Middle frontal gyrus (tissue), 1 donor: ENCODE data around the gene IFT80.

Source experiments
- DNase-seq: peaks from one replicate; pipeline ENCODE4 v3.0.0-alpha.2; 2015; ENCODE audit warnings: low spot score; ENCODE audit errors: extremely low spot score

The IFT80 gene

DNA sequence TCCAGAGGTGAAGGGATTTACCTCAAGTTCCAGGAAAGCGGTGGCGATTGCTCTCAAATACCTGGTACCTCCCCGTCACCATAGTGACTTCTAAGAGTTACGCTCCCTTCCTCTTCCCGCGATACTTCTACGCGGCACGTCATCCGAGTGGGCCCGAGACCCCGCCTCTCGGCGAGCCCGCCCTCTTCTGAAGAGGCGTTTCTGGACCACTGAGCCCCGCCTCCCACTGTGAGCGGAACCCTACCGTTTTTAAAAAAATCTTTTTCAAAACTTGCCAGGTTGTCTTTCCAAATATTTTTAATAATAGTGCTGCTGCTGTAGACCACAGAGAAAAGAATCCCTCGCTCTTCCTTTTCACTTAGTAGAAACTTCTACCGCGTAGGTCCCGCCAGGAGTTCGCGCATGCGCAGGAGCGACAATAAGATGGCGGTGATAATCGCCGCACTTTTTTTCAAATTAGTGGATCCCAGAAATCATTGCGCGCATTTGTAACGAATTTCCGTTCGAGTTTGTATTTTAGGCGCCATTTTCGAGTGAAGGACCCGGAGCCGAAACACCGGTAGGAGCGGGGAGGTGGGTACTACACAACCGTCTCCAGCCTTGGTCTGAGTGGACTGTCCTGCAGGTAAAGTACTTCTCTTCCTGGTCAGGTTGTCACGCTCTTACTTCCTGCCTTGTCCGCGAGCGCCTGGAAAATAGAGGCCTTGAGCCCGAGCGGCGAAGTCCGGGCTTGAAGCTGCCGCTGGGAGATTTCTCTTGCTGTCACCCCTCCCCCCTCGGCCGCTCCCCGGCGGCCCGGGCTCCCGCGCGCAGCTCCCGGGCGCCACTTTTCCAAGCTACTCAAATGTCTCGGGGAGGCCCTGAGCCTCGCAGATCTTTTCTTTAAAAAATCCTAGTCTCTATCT is at the start of gene IFT80, which contains the start of gene SMC4:
TSS of gene IFT80 (minus strand) at position 101 of the 905 bp plus-strand sequence. CDS start 14,625 bp downstream, outside the sequence.
TSS of gene SMC4 (plus strand) at position 526 of the 905 bp plus-strand sequence. CDS start 1,177 bp downstream, outside the sequence.
- peak; percentile 89 for DNase-seq

DNA sequence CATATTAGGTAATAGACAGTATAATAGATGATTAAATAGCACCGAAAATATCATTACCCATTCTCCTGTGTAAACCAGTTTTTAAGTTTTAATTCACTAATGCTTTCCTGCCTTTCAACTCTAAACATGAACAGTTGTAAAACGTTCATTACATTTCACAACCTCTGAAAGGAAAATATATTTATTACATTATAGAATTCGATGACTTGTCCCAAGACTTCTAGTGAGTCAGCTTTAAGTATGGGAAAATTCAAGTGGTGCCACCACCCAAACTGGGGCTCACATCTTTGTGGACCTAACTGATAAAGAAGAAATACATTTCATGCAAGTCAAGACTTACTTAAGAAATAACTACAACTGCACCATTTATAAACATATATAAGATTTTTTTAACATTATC is 48.5 kb upstream of the IFT80 start:
- DNase-seq = no peak

DNA sequence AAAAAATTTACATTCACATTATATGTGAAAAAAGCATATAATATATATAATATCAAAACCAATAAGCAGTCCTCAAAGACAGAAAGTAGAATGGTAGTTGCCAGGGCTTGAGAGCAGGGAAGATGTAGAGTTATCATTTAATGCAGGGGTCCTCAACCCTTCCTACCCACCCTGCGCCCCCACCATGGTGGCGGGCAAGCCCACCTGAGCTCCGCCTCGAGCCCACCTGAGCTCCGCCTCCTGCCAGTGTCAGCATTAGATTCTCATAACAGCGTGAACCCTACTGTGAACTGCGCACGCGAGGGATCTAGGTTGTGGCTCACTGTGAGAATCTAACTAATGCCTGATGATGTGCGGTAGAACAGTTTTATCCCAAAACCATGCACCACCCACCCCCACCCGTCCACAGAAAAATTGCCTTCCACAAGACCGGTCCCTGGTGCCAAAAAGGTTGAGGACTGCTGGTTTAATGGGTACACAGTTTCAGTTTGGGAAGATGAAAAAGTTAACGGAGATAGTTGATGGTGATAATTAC is 47.6 kb upstream of the IFT80 start:
- DNase-seq = no peak

DNA sequence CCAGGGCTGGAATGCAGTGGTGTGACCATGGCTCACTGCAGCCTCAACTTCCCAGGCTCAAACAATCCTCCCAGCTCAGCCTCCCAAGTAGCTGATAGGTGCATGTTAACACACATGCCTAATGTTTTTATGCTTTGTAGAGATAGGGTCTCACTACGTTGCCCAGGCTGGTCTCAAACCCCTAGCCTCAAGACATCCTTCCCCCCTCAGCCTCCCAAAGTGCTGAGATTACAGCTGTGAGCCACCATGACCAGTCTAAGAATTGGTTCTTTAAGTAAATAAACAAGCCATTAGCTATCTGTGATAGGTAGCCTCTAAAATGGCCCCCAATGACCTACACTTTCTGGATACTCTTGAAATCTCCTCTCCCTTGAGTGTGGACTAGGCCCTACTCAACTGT is 46.8 kb upstream of the IFT80 start:
- no peak for DNase-seq

DNA sequence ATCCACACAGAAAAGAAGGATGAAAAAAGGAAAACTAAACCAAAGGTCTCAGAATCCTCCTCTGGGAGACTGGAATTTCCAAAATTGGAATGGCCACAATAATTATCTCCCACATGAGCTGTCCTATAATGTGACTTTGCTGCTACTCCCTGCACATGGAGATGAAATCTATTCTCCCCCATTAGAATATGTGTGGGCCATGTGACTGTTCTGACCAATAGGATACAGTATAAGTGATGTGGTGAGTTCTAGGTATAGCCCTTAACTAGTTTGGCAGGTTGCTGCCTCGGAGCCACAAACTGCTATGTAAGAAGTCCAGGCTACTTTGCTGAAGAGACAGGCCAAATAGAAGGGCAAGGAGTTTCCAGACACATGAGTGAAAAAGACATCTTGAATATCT is 45.4 kb upstream of the IFT80 start:
- no peak for DNase-seq

DNA sequence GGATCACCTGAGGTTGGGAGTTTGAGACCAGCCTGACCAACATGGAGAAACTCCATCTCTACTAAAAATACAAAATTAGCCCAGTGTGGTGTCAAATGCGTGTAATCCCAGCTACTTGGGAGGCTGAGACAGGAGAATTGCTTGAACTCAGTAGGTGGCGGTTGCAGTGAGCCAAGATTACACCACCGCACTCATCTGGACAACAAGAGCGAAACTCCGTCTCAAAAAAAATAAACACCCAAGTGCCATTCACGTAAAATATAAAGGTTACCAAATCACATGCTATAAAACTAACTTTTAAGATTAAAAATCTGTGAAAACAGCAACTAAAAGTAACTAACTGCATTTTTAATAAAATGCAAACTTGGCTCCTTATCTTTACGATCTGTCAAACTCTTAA is 41.7 kb upstream of the IFT80 start:
- no peak for DNase-seq

DNA sequence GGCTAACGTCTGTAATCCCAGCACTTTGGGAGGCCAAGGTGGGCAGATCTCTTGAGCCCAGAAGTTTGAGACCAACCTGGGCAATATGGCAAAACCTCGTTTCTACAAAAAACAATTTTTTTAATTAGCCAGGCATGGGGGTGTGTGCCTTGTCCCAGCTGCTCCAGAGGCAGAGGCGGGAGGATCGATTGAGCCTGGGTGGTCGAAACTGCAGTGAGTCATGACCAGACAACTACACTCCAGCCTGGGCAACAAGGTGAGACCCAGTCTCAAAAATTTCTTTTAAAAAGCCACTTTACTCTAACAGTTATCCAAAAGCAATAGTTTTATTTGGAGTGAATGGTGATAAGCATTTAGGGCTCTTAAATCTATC is 38.0 kb upstream of the IFT80 start:
- no peak for DNase-seq

DNA sequence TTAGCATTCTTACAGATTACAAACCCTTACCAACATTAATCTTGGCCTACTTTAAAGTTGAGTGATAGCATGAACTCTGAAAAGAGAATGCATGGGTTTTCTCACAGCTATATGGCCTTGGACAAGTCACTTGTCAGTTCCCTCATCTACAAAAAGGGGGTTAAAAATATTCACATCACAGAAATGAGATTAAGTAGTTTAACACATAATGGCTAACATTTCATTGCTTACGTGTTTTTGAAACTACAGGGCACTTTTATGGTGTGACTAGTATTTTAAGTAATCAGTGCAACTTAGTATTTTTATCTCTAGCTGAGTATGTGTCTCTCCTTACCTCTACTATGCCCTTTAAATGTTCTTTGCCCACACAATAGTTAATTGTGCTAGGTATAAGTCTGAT is 36.7 kb upstream of the IFT80 start:
- no peak for DNase-seq

DNA sequence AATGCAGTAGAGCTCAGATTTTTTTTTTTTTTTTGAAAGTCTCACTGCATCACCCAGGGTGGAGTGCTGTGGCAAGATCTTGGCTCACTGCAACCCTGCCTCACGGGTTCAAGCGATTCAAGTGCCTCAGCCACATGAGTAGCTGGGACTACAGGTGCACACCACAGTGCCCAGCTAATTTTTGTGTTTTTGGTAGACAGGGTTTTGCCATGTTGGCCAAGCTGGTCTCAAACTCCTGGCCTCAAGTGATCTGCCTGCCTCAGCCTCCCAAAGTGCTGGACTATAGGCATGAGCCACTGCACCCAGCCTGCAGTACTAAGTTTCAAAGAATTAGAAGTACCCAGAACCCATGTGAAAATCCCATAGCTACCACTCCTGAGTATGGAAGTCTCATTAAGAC is 36.1 kb upstream of the IFT80 start:
- DNase-seq = no peak

DNA sequence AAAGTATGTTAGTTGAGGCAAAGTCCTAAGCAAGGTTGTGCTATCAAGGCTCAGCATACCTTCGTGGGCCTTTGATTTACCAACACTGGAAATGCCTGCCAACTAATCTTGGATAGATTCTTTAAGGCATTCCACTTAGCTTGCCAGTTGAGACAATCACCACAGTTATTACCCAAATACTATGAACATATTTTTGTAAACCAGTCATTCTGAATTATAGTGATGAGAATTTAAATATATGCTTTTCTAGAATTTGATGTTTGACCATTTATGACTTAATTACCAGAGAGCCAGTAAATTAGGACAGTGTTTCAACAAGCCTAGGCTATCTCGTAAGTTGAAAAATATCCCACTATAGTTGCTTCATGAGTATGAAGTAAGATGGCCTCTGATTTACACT is 35.0 kb upstream of the IFT80 start:
- no peak for DNase-seq

DNA sequence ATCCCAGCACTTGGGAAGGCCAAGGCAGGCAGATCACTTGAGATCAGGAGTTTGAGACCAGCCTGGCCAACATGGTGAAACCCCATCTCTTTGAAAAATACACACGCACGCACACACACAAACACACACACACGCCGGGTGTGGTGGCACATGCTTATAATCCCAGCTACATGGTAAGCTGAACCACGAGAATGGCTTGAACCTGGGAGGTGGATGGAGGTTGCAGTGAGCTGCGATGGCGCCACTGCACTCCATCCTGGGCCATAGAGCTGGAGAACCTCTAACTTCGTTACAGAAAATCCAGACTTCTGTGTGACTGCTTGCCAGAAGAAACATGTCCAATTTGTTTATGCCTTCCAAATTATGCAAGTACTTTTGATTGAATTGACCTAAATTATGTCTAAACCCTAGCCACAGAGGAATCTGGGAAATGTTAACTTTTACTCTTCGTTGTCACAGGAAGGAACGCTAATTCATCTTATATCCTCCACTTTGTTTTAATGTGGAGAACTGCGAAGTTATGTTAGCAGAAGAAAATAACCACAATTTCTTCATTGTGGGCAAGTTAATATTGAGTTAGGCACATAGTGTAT is 28.9 kb upstream of the IFT80 start:
- no peak for DNase-seq

DNA sequence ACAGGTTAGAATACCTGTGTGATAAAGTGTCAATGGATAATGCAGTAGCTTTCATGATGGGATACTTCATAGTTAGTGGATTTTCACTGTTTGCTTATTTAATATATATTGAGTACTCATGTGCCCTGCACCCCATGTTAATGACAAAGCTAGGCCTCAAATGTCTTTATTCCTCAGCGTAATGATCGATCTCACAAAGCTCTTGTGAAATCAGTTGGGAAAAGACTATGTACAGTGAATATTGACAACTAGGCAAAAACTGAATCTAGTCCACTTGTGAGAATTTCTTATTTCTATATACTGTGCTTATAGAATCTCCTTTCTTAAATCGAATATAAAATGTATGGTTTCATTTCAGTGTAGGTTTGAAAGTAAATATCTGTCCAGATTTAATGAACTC is 18.3 kb upstream of the IFT80 start:
- DNase-seq = no peak

DNA sequence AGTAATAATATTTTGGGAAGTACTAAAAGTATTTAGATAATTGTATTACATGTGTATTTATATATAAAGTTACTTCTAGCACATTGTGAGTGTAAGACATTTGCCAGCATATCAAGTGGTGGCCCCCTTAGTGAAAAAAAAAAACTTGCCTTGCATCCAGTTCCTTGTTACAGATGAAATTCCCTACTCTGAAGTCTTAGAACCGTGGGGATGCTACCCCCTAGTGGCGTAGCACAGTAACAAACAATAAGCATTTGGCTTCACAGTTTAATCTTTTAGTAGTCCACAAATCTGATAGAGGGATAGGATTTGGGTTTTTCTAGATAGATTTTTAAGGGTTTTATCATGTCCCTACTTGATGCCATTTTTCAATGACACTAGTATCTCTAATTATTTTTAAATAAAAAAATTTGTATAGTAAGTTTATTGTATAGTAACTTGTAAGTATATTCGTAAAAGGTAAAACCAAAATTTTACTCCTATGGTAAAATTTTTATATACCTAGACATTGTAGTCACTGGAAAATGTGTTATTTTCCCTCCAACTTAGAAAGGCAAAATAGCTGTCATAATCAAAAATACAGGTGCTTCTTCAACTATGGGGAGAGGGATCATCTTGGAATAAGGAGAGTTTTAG is 14.7 kb upstream of the IFT80 start:
- DNase-seq = peak; percentile 43

DNA sequence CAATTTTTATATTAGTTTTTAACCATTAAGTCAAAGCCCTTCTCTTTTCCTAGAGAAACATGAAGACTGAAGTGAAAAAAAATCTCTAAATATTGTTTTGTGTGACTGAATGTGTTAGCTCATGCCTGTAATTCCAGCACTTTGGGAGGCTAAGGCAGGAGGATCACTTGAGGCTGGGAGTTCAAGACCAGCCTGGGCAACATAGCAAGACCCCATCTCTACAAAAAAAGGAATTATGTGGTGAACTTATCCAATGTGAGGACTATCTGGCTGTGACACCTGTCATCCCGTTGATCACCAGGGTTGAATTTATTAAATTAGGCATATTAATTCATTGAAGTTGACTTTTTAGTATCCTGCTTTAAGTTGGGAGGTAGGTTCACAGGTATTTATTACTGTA is 13.5 kb upstream of the IFT80 start:
- no peak for DNase-seq

DNA sequence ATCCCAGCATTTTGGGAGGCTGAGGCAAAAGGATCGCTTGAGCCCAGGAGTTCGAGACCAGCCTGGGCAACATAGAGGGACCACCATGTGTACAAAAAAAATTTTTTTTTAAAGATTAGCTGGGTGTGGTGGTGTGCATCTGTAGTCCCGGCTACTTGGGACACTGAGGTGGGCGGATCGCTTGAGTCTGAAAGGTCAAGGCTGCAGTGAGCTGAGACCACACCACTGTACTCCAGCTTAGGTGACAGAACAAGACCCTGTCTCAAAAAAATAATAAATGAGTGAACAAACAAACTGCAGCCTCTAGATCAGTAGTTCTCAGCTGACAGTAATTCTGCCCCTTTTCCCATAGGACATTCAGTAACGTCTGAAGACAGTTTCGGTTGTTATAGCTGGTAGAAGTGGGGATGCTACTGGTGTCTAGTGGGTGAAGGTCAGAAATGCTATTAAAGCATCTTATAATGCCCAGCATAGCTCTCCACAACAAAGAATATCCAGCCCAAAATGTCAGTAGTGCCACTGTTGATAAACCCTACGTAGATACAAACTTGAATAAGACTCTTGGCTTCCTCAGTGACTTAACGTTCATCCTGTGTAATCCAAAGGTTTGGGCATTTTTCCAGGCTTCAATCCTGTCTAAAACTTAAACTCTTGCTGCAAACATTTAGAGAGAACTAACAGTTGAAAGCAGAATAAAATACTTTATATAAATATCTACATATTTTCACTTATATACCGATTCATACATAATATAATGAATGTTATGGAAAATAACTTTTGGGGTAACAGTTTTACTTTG is 11.0 kb upstream of the IFT80 start:
- no peak for DNase-seq

DNA sequence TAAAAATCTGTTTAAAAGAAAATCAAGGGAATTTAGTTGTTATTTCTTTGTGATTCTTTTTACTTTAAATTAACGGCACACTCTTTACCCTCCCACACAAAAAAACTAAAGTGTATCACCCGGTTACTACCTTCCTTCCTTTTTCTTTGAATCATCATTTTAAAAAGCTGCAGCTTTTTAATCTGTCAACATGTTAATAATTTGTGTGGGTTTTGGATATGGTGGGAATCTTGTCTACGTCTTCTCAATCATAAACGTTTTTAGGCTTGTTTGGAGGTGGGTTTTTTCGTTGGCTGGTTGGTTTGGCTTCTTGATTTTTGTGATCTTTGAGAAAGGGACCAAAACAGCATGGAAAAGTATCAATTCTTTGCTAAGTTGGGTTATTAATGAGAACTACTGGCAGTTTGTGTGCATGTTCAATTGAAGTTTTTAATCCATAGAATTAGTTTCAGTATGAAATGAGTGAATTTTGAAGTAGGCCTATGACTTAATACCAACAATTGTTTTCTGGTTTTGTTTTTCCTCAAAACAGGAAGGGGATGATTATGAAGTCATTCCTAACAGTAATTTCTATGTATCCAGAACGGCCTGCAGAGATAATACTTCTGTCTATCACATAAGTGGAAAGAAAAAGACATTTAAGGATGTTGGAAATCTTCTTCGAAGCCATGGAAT is 4.9 kb upstream of the IFT80 start:
- no peak for DNase-seq

DNA sequence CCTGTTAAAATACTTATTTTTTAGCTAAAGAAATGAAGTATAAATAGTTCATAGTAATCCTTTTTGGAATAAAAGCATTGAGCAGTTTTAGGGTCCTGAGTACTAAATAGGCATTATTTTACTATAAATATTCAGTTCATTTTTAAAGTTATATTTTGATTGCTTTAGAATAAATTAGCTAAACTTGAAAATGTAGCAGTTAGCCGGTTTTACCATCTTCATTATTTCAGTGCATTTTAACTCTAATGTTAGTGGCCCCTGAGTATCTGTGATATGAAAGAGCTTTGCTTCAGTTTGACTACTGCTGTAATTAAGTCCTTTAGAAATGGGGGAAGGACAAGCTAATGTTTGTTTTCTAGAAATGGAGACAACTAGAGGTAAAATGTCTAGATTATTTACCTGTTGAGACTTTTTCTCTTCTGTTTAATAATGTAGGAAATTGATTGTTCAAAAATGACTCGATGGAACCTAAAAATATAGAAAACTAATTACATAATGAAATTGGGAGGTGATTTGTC is 4.1 kb upstream of the IFT80 start:
- DNase-seq = no peak

DNA sequence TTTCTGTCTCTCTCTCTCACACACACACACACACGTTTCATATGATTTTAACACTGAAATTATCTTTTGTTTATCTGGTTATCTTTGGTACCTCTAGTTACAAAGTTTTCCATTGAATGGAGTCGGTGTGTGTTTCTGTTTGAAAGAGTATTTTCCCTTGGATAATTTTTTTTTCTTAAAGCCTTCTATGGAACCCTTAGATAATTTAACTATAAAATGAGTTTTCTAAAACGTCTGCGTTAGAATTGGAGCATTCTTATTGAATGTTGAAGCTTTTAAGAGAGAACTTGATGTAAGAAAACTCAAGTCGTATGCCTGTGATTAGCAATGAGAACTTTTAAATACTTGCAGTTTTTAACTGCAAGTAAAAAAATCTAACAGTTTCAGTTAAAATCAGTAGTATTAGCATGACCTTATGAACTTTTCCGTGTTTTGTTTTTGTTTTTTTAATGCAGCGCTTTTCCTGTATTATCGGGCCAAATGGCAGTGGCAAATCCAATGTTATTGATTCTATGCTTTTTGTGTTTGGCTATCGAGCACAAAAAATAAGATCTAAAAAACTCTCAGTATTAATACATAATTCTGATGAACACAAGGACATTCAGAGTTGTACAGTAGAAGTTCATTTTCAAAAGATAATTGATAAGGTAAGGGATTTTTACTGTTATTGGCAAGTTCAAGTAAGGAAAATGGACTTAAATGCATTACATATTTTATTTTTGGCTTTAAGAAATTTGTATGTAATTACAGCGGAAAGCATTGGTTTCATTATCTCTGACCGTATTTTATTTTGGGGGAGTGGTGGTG is 3.4 kb upstream of the IFT80 start:
- no peak for DNase-seq

DNA sequence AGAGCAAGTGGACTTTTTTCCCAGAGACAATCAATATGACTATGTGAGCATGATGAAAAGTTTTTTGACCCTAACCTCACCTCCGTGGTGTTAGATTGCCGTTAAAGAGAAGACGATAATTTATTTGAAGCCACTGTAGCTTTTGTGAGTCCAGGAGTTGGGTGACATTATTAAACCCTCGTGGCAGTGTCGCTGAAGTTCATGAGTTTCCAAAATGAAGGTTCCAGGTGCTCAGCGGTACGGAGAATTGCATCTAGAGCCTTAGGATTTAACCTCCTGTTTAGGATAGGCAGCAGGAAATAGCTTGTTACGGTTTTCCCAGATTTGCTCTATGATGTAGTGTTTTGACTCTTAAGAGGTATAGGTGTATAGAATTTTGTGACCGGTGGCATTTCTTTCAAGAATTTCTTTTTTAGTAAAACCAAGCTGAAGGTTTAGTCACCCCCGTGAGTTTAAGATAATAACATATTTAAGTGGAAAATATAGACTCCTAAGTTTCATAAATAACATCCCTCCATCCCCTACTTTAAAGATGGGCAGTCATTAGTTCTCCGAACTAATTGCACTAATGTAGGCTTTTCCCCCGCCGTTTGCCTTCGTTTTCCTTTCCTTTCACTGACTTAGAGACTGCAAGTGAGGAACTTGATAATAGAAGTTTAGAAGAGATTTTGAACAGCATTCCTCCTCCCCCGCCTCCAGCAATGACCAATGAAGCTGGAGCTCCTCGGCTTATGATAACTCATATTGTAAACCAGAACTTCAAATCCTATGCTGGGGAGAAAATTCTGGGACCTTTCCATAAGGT is 2.5 kb upstream of the IFT80 start:
- DNase-seq = no peak
